Measurements from ENCODE around the gene GABPB2.

The GABPB2 gene

DNA sequence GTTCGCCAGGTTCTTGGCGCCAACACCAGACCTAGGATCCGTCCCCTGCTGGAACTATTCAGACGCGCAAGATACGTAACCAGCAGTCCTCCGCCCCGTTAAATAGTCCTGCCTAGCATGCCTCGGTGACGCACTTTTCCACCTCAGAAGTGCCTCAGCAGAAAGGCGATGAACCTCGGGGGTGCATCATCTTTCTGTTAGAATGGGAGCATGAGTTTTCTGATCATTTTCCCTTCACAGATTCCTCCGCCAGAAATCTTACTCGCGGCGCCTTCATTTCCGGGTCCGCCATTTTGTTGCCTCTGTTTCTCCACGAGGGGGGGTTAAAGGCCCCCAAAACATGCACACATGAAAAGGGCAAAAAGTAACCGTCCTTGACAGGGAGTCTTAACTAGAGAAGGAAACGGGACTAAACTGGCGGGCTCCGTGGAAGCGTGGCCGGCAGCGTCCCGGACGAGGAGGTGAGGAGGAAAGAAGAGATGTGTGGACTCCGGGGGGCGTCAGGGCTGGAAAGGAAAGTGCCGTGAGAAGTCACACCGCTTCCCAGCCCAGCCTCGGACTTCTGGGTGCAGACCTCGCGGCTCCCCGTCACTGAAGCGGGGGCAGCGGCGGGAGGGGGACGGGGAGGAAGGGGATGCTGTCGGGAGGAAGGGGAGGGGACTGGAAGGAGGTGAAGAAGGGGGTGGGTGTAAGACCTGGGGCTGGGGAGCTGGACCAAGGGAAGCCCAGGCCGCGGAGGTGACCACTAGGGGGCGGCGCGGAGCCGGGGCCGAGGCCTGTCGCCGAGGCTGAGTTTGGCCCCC lies at the start of gene GABPB2:
Gene GABPB2, plus strand, starts transcription at position 288 of the 803 bp plus-strand sequence. CDS start 17,429 bp downstream, outside the sequence.
- peak; percentile 90 for DNase-seq (ENCODE audit: low spot score)
- TF ChIP-seq, protein P1, sequence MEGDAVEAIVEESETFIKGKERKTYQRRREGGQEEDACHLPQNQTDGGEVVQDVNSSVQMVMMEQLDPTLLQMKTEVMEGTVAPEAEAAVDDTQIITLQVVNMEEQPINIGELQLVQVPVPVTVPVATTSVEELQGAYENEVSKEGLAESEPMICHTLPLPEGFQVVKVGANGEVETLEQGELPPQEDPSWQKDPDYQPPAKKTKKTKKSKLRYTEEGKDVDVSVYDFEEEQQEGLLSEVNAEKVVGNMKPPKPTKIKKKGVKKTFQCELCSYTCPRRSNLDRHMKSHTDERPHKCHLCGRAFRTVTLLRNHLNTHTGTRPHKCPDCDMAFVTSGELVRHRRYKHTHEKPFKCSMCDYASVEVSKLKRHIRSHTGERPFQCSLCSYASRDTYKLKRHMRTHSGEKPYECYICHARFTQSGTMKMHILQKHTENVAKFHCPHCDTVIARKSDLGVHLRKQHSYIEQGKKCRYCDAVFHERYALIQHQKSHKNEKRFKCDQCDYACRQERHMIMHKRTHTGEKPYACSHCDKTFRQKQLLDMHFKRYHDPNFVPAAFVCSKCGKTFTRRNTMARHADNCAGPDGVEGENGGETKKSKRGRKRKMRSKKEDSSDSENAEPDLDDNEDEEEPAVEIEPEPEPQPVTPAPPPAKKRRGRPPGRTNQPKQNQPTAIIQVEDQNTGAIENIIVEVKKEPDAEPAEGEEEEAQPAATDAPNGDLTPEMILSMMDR (IDR thresholded peaks at IDR 0.05; ENCODE audit: extremely low read depth, missing control alignments) = peak; percentile 89

DNA sequence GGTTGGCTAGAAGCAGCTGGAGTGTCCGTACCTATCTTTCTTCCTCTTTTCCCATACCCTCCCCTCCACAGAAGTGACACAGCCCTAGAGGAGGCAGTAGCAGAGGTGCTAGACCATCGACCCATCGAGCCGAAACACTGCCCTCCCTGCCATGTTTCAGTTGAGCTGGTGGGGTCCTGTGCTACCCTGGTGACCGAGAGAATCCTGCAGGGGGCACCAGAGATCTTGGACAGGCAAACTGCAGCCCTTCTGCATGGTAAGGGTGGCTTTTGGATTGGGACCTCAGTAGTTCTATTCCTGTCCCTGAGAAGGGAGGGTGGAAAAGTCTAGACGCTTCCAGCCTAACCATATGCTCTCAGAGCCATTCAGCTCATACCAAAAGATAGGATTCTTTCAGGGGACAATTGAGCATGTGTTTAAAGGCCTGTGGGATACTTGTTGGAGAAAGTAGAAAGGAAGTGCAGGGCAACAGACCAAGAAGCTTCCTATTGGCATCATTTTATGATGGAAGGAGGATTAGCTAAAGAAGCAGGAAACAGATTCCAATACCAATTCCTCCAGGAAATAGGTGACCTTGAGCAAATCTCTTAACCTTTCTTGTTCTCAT lies 45.9 kb upstream of the GABPB2 start:
- TF ChIP-seq, protein P1 (IDR thresholded peaks at IDR 0.05; ENCODE audit: extremely low read depth, missing control alignments) = peak; percentile 46
- peak; percentile 75 for DNase-seq (ENCODE audit: low spot score)

DNA sequence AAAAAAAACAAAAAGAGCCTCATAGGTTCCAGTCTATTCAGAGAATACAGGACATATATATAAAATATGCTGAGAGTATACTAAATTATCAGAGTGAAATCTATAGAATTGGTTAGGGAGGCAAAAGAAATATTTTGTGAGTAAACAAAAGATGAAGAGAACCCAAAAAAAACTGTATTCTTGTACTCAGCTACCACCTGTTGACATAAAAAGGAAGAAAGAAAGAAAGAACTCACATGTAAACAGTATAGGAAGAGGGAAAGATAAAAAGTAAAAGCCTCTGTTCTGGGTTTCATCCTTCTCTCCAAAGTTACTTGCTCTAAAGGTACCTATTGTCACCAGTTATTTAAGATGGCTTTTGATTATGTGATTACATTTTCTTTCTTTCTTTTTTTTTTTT lies 44.1 kb upstream of the GABPB2 start:
- TF ChIP-seq, protein P1 (IDR thresholded peaks at IDR 0.05; ENCODE audit: extremely low read depth, missing control alignments) = no peak
- DNase-seq (ENCODE audit: low spot score) = no peak

DNA sequence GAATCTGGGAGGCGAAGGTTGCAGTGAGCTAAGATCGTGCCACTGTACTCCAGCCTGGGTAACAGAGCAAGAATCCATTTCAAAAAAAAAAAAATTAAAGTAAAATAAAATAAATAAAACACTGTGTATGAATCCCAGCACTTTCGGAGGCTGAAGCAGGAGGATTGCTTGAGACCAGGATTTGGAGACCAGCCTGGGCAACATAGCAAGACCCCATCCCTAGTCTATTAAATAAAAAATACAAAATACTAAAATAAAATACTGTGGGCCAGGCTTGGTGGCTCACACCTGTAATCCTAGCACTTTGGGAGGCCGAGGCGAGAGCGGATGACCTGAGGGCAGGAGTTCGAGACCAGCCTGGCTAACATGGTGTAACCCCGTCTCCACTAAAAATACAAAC lies 38.4 kb upstream of the GABPB2 start:
- TF ChIP-seq, protein P1 (IDR thresholded peaks at IDR 0.05; ENCODE audit: extremely low read depth, missing control alignments) = no peak
- DNase-seq (ENCODE audit: low spot score) = no peak

DNA sequence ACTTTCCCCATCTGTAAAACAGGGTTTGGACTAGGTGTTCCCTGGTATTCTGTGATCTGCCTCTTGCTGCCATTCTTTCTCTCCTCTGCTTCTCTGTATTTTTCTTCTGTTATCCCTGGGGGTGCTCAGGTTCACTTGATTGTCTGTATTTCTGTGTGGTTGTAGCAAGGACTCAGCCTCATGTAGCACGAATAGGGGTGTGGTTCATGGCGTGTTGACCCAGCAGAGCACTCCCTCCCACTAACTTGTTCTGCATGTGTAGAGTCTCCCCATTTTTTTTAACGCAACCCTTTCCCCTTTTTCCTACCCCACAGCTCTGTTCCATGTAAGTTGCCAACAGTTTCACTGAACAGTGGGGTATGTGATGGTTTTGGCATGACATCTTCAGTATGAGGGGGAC lies 35.4 kb upstream of the GABPB2 start:
- no peak for DNase-seq (ENCODE audit: low spot score)
- TF ChIP-seq, protein P1 (IDR thresholded peaks at IDR 0.05; ENCODE audit: extremely low read depth, missing control alignments) = no peak

DNA sequence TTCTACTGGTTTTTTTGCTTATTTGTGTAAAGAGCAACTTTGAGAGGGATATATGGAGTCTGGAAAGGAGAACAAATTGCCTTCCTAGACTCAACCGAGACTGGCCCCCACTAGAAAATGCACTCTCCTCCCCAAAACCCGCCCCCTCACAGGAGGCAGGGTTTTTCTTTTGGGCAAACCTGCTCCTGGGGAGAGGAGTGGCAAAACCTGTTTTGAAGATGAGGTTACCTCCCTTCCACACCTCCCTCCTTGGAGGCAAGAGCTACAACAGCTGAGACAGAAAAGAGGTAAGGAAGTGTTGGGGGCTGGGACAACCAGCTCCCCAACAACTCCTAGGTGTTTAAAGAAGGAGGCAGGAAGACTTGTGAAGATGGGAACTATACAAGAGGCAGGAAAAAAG lies 34.2 kb upstream of the GABPB2 start, which contains the start of gene BNIPL:
Gene BNIPL, plus strand, starts transcription at position 231 of the 400 bp plus-strand sequence. Its CDS starts 140 bp downstream, at position 371.
- TF ChIP-seq, protein P1 (IDR thresholded peaks at IDR 0.05; ENCODE audit: extremely low read depth, missing control alignments) = no peak
- no peak for DNase-seq (ENCODE audit: low spot score)

DNA sequence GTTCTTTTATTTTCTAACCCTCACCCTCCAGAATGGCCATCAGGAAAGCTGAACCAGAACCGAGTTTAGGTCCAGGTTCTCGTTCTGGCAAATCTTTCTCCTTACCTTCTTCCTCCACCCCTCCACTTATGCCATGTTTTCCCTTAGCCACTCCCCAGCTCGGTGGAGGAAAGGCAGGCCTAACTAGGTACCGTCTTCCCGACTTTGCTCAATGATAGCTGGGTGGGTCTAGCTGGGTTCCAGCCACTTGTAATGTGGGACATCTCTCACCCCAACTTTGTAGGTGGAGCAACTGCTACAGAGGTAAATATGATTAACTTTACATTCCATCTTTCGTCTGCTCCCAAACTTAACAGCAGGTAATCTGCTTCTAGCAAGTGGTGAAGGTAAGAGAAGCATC lies 33.5 kb upstream of the GABPB2 start:
- TF ChIP-seq, protein P1 (IDR thresholded peaks at IDR 0.05; ENCODE audit: extremely low read depth, missing control alignments) = no peak
- DNase-seq (ENCODE audit: low spot score) = no peak
